T-helper 9 cell (primary cell): ENCODE data around the gene TAMALIN.

Source experiments
- DNase-seq: peaks from one replicate; pipeline ENCODE4 v3.0.0-alpha.2; 2020

The TAMALIN gene

GRCh38 chr12:51985154-51985835 lies 21.5 kb upstream of the TAMALIN start:
- no peak for DNase-seq

DNA sequence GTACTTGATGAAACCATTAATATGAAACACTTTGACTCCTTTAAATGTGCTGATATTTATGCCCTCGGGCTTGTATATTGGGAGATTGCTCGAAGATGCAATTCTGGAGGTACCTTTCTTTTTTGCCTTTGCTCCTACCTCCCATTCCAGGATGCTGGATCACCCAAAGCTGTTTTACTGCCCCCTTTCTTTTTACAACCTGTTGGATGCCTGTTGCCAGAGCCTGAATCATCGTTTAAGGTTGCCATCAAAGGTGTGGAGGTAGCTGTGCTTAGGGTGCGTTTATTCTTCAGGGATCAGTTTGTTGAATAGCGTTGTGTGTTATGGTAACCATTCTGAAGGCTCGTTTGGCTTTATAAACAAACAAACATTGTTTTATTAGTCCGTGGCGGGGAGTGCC lies 19.9 kb upstream of the TAMALIN start:
- DNase-seq: no peak

DNA sequence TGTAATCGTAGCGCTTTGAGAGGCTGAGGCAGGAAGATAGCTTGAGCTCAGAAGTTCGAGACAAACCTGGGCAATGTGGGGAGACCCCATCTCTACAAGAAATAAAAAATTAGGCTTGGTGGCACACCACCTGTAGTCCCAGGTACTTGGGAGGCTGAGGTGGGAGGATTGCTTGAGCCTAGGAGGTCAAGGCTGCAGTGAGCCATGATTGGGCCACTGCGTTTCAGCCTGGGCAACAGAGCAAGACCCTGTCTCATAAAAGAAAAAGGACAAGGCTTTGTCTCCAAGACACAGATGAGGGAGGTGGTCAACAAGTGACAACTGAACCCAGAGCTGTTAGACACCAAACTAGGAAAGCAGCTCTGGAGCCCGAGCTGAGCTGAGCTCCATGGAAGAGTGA lies 14.5 kb upstream of the TAMALIN start:
- DNase-seq: no peak

DNA sequence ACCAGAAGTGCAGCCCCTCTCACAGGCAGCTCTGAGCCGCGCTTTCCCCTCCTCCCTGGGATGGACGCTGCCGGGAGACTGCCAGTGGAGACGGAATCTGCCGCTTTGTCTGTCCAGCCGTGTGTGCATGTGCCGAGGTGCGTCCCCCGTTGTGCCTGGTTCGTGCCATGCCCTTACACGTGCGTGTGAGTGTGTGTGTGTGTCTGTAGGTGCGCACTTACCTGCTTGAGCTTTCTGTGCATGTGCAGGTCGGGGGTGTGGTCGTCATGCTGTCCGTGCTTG lies 12.3 kb upstream of the TAMALIN start:
- DNase-seq: no peak

DNA sequence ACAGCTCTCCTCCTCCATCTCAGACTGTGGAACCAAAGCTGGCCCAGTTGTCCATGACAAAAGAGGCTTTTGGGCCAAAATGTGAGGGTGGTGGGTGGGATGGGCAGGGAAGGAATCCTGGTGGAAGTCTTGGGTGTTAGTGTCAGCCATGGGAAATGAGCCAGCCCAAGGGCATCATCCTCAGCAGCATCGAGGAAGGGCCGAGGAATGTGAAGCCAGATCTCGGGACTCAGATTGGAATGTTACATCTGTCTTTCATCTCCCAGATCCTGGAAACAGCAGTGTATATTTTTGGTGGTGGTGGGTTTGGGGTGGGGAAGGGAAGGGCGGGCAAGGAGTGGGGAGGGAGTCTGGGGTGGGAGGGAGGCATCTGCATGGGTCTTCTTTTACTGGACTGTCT lies 11.8 kb upstream of the TAMALIN start:
- DNase-seq: no peak

DNA sequence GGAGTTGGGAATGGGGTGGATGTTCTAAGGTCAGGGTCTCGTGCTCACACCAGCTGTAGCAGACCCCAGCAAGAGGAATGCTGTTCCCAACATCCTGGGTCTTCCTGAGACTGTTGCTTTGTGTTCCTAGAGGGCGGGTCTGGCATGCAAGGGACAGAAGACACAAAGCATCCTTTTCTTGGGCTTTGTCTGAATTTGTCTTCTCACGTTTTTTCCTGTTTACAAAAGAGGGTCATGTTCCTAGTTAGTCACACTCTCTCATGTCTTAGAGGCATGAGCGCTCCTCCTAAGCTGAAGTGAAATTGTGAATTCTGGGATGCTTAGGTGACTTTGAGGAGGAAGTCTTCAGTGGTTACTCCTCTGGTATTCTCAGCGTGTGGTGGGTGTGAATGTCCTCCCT lies 9.6 kb upstream of the TAMALIN start:
- no peak for DNase-seq

- DNase-seq: no peak
Observed at GRCh38 chr12:52003016-52003550, 3.7 kb upstream of the TAMALIN start.

GRCh38 chr12:52003591-52003990 lies 3.2 kb upstream of the TAMALIN start:
- DNase-seq: no peak

- DNase-seq: no peak
Observed at GRCh38 chr12:52004042-52004648, 2.6 kb upstream of the TAMALIN start.

GRCh38 chr12:52005218-52005902 lies 1.4 kb upstream of the TAMALIN start:
- DNase-seq: no peak

GRCh38 chr12:52005903-52006703 lies 643 bp upstream of the TAMALIN start:
- DNase-seq: no peak

GRCh38 chr12:52007158-52007921 lies 594 bp downstream of the TAMALIN start:
- peak; percentile 59 for DNase-seq

GRCh38 chr12:52007982-52008510 lies 1.3 kb downstream of the TAMALIN start:
- DNase-seq: no peak

DNA sequence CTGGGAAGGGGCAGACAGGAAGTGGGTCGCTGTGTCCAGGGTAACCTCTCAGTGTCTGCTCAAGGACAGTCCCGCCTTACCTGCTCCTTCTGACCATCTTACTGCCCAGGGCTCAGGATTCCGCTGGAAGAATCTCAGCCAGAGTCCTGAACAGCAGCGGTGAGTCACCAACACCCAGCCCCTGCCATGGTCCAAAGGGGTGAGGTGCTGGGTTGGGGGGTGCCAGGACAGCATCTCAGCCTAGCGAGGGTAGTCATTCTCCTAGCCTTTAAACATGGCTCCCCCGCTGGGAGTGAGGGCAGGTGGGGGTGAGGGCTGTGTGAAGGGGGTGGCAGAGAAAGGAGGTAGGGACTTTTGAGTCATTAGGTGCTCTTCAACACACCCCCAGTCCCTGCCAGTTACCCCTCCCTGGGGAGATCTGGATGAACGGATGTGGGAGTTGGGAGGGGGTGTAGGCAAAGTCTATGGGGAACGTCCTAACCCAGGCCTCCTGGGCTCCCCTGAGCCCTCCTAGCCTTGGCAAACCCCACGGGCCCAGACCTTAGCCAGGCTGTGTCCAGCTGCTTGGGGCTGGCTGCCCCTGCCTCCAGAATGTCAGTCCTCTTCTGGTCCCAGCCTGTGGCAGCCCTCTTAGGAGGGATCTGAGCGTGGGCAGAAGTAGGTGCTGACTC lies 2.5 kb downstream of the TAMALIN start:
- no peak for DNase-seq

DNA sequence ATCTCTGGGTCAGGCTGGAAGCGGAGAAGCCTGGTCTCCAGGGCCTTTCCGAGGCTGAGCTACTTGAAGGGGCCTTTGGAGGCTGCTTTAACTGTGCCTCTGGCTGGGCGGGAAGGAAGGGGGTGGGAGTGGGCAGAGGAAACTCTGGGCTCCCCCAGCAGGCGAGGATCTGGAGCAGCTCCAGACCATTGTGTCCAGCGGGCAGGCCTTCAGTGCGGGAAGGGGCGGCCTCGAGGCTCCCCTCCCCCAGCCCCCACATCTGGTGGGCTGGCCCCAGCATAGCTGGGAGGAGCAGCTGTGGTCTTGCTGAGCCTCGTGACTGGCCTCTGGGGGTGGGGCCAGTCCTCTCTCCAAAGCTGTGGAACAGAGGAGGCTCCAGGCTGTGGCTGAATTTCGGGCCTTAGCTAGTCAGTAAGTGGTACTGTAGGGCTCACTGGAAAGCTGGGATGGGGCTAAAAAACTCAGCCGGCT lies 3.4 kb downstream of the TAMALIN start:
- no peak for DNase-seq

- no peak for DNase-seq
Observed at GRCh38 chr12:52010692-52011601, 4.2 kb downstream of the TAMALIN start.

GRCh38 chr12:52011602-52012214 lies 5.0 kb downstream of the TAMALIN start:
- no peak for DNase-seq

DNA sequence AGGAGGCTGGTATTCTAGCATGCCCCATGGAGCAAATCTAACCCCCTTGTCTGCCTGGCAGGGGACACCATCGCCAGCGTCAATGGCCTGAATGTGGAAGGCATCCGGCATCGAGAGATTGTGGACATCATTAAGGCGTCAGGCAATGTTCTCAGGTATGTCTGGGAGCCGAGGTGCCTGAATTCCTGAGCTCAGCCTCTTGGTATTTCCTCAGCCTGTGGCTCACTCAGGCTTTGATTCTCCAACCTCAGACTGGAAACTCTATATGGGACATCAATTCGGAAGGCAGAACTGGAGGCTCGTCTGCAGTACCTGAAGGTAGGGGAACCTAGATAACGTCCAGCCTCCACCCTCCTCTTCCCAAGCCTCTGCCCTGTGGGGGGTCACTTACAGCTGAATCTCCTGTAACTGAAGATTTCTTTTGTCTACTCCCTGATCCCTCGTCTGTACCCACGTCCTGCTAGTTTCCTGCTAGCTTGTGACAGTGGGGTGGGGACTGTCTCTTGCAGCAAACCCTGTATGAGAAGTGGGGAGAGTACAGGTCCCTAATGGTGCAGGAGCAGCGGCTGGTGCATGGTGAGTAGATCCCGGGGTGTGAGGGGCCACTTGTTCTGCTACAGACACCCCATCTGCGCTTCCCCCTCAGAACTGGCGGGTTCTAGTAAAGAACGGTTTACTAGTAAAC lies 7.0 kb downstream of the TAMALIN start:
- no peak for DNase-seq
